HG03457 (cell line): ENCODE data around the gene PRSS33.

Experiments
- ATAC-seq: cut with Tn5 transposase; IDR thresholded peaks from one replicate; pipeline ENCODE4 v1.9.1; 2021; ENCODE audit warnings: moderate number of reproducible peaks; ENCODE audit not compliant: unreplicated experiment

The PRSS33 gene

GRCh38 chr16:2744711-2745110 lies 42.6 kb downstream of the PRSS33 start:
- ATAC-seq: no peak

- ATAC-seq: no peak
Measured at GRCh38 chr16:2743007-2743810, 44.2 kb downstream of the PRSS33 start.

- ATAC-seq: no peak
Measured at GRCh38 chr16:2742323-2743006, 44.9 kb downstream of the PRSS33 start.

GRCh38 chr16:2741168-2741567 lies 46.2 kb downstream of the PRSS33 start:
- ATAC-seq: no peak

- ATAC-seq: no peak
Measured at GRCh38 chr16:2740476-2740875, 46.9 kb downstream of the PRSS33 start.

GRCh38 chr16:2739625-2740430 lies 47.5 kb downstream of the PRSS33 start:
- no peak for ATAC-seq

- ATAC-seq: no peak
Measured at GRCh38 chr16:2738615-2739014, 48.7 kb downstream of the PRSS33 start.

- ATAC-seq: no peak
Measured at GRCh38 chr16:2737895-2738418, 49.4 kb downstream of the PRSS33 start.

GRCh38 chr16:2737238-2737605 lies 50.1 kb downstream of the PRSS33 start:
- ATAC-seq: no peak

- ATAC-seq: no peak
Measured at GRCh38 chr16:2736476-2737237, 50.7 kb downstream of the PRSS33 start.

GRCh38 chr16:2734844-2735515 lies 52.4 kb downstream of the PRSS33 start:
- ATAC-seq: no peak
